Stimulated activated naive CD8-positive, alpha-beta T cell treated with anti-CD3 and anti-CD28 coated beads, Interleukin-15, Interleukin-2, amounts not matched to agents 100 ng/mL and 50 ng/mL, for 24 hours (primary cell): ENCODE data around the gene GNB1L.

ENCODE experiments used
- H3K27ac Mint-ChIP-seq: one replicate; pipeline ENCODE4 v1.8.0; 2021; ENCODE audit warnings: mild to moderate bottlenecking, mixed read lengths
- H3K27me3 Mint-ChIP-seq: one replicate; pipeline ENCODE4 v1.8.0; 2021; ENCODE audit warnings: mixed read lengths
- H3K36me3 Mint-ChIP-seq: one replicate; pipeline ENCODE4 v1.8.0; 2021; ENCODE audit warnings: low read depth, mixed read lengths
- H3K4me1 Mint-ChIP-seq: one replicate; pipeline ENCODE4 v1.8.0; 2021; ENCODE audit warnings: low read depth, mixed read lengths
- H3K4me3 Mint-ChIP-seq: one replicate; pipeline ENCODE4 v1.8.0; 2021; ENCODE audit warnings: mild to moderate bottlenecking, mixed read lengths
- H3K9me3 Mint-ChIP-seq: one replicate; pipeline ENCODE4 v1.8.0; 2021; ENCODE audit warnings: mixed read lengths

Gene GNB1L

GRCh38 chr22:19822301-19823117, 32.2 kb downstream of the GNB1L start:
- Mint-ChIP-seq H3K36me3 (peaks cover 3% of the 10 kb centered on the region), H3K27me3 (no peaks in the 10 kb centered on the region), H3K27ac (no peak overlapping the region), H3K4me1 (no peaks in the 10 kb centered on the region), H3K4me3 (no peak overlapping the region), H3K9me3 (no peaks in the 10 kb centered on the region)

GRCh38 chr22:19821523-19822300, 33.0 kb downstream of the GNB1L start:
- Mint-ChIP-seq H3K4me3 (no peak overlapping the region), H3K27ac (no peak overlapping the region), H3K36me3 (peaks cover 3% of the 10 kb centered on the region), H3K4me1 (no peaks in the 10 kb centered on the region), H3K9me3 (no peaks in the 10 kb centered on the region), H3K27me3 (no peaks in the 10 kb centered on the region)

DNA sequence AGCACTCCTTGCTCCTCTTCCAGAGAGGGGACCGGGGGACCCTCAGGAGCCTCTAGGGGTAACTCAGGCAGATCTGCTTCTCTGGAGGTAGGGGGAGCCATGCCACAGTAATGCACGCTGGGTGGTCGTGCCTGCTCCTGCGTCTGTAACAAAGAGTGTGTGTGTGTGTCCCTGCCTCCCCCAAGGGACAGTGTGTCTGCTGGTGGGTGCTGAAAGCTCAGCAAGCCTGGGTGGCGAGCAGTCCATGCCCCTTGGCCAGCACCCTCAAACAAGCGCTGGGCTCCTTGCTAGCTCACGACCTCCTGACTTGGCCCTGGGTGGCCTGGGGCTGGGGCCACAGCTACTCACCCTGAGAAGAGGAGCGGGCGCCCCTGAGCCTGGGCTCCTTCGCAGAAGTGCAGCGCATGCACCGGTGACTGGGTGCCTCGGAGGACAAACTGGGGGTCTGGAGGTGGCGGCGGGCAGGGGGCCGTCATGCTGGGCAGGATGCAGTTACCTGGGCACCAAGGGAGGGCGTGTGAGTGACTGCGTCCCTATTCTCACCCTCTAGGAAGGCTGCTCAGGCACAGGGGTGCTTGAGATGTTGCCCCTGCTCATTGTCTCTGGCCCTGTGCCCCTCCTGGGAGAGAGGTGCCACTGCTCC, 33.7 kb downstream of the GNB1L start:
- Mint-ChIP-seq H3K36me3 (no peaks in the 10 kb centered on the region), H3K9me3 (no peaks in the 10 kb centered on the region), H3K27ac (no peak overlapping the region), H3K4me1 (no peaks in the 10 kb centered on the region), H3K4me3 (no peak overlapping the region), H3K27me3 (no peaks in the 10 kb centered on the region)

DNA sequence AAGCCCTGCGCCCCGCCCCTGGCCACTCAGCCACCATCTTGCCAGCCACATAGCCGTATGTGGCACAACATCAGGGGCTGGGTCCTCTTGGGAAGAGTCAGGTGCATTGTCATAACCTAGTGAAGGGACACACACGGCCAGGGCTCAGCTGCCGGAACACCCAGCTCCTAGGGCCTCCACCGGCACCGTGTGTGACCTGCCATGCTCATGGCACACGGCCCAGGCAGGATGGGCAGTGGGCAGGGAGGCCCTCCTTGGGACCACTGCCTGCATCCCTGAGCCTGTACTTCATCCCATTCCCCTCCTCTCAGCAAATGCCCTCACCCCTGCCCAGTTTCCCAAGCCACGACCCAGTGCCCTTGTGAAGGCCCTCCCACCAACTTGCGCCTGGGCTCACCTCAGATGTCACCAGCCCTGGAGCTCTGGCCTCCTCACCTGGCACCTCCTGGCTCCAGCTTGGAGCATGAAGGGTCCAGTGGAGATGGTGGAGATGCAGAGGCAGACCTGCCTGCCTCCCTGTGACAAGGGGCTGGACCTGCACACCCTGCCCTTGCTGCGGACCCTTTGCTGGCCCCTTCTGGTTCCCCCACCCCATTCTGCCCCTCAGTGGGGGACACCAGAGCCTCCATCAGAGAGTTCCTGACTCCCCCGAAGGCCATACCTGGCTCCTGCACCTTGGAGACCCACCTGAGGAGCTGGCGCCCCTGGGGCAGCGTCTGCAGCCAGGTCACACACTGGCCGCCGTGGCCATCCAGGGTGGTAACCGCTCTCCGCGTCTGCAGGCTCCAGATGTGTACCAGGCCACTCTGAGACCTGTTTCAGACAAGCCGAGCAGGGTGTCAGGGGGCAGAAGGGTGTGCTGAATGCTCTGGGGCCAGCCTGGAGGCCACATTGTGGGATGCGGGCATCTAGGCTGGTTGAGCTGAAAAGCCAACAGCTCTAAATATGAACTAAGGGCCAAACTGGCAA, 34.5 kb downstream of the GNB1L start:
- H3K36me3 Mint-ChIP-seq, result no peaks in the 10 kb centered on the region
- no peaks in the 10 kb centered on the region for H3K27me3 Mint-ChIP-seq
- no peaks in the 10 kb centered on the region for H3K9me3 Mint-ChIP-seq
- no peaks in the 10 kb centered on the region for H3K4me1 Mint-ChIP-seq
- no peak overlapping the region for H3K4me3 Mint-ChIP-seq
- H3K27ac Mint-ChIP-seq, result no peak overlapping the region

- Mint-ChIP-seq H3K27ac (no peak overlapping the region), H3K9me3 (no peaks in the 10 kb centered on the region), H3K36me3 (no peaks in the 10 kb centered on the region), H3K27me3 (no peaks in the 10 kb centered on the region), H3K4me3 (no peak overlapping the region), H3K4me1 (no peaks in the 10 kb centered on the region)
These were observed 35.3 kb downstream of the GNB1L start for GRCh38 chr22:19819208-19819910.

- no peaks in the 10 kb centered on the region for H3K9me3 Mint-ChIP-seq
- no peaks in the 10 kb centered on the region for H3K4me1 Mint-ChIP-seq
- no peak overlapping the region for H3K27ac Mint-ChIP-seq
- no peaks in the 10 kb centered on the region for H3K27me3 Mint-ChIP-seq
- H3K4me3 Mint-ChIP-seq, result no peak overlapping the region
- H3K36me3 Mint-ChIP-seq, result no peaks in the 10 kb centered on the region
These were observed 36.1 kb downstream of the GNB1L start for GRCh38 chr22:19818324-19819207.

DNA sequence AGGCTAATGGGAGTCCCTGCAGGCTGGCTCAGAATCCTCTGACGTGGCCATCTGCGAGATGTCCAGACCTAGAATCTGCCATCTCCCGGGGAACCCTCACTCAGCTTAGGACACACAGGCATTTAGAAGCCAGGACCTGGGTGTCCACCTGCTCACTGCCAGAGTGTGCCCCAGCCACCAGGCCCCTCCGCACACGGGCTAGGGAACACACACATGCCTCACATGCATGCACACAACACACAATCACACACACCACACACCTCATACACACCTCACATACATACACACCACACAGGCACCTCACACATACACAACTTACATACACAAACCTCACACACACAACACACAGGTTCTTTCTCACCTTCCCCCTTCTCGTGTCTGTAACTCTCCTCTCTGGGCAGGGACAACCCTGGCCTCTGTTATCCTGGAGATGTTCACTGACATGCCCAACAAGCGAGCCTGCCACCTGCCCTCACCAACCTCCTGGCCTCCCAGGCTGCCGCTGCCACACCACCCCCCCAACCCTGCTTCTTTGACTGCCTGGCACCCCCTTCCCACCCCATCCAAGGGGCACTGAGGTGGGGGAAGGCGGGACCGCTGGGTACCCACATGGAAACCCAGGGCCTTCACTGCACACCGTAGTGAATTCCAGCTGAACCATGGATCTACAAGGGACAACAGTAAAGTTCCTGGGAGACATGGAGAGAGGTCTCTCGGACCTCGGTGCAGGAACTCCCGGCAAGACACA, 38.1 kb downstream of the GNB1L start:
- H3K4me3 Mint-ChIP-seq, result no peak overlapping the region
- no peaks in the 10 kb centered on the region for H3K9me3 Mint-ChIP-seq
- no peak overlapping the region for H3K27ac Mint-ChIP-seq
- H3K27me3 Mint-ChIP-seq, result no peaks in the 10 kb centered on the region
- H3K36me3 Mint-ChIP-seq, result no peaks in the 10 kb centered on the region
- H3K4me1 Mint-ChIP-seq, result no peaks in the 10 kb centered on the region

- Mint-ChIP-seq H3K4me3 (no peak overlapping the region), H3K27me3 (no peaks in the 10 kb centered on the region), H3K36me3 (peaks cover 3% of the 10 kb centered on the region), H3K4me1 (peaks cover 6% of the 10 kb centered on the region), H3K27ac (no peak overlapping the region), H3K9me3 (no peaks in the 10 kb centered on the region)
These were observed 38.8 kb downstream of the GNB1L start for GRCh38 chr22:19815823-19816290.

DNA sequence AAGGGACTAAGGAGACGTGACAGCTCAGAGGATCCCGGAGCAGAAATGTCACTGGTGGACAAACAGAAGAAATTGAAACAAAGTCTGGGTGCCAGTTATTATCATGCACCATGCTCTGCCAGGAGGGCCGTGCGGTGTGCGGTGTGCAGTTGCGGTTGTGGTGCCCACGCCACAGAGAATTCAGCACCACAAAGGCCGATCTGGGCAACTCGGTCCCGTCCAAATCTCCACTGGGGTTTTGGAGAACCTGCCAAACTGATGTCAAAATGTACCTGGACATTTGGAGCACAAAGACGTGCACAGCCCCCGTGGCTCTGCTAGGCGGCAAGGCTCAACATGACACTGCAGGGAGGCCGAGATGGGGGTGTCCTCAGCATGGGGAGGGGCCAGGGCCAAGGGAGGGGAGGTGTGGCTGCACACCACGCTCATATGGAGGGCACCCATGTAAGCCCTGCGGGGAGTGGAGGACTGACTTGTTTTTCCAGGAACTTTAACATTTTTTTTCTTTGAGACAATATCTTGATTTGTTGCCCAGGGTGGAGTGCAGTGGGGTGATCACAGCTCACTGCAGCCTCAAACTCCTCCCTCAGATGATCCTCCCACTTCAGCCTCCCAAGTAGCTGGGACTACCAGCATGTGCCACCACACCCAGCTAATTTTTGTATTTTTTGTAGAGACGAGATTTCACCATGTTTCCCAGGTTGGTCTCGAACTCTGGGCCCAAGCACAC, 39.4 kb downstream of the GNB1L start:
- H3K4me3 Mint-ChIP-seq, result no peak overlapping the region
- H3K27ac Mint-ChIP-seq, result no peak overlapping the region
- H3K9me3 Mint-ChIP-seq, result no peaks in the 10 kb centered on the region
- H3K4me1 Mint-ChIP-seq, result peaks cover 10% of the 10 kb centered on the region
- no peaks in the 10 kb centered on the region for H3K27me3 Mint-ChIP-seq
- peaks cover 3% of the 10 kb centered on the region for H3K36me3 Mint-ChIP-seq

GRCh38 chr22:19814428-19814827, 40.2 kb downstream of the GNB1L start:
- Mint-ChIP-seq H3K27me3 (no peaks in the 10 kb centered on the region), H3K9me3 (no peaks in the 10 kb centered on the region), H3K27ac (no peak overlapping the region), H3K4me3 (no peak overlapping the region), H3K36me3 (peaks cover 3% of the 10 kb centered on the region), H3K4me1 (peaks cover 10% of the 10 kb centered on the region)

DNA sequence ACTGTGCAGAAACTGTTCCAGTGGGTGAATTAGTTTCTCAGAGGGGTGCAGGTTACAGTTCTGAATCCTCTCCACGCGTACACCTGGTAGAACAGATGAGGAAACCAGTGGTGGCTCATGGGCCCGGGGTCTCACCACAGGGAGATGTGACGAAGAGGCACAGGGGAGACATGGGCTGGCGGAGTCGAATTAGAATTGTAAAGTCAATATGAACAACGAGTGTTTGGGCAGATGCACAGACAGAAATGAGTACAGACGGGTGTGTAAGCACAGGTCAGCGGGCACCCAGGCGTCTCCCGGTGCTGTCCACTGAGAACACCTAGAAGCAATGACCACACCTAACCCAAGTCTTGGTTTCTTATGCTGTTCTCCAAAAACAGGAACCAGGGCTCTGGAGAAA, 41.8 kb downstream of the GNB1L start:
- Mint-ChIP-seq H3K27ac (no peak overlapping the region), H3K4me1 (peaks cover 10% of the 10 kb centered on the region), H3K27me3 (no peaks in the 10 kb centered on the region), H3K9me3 (no peaks in the 10 kb centered on the region), H3K36me3 (peaks cover 3% of the 10 kb centered on the region), H3K4me3 (no peak overlapping the region)
